Spleen (tissue), 11 donors: ENCODE results near the gene TFB2M. TPM values are rescaled to one million over a fixed set of nuclear protein-coding genes. Genes with fewer than 3 reads are reported as not detected.
"Not testable (repeated sequence)": the region's sequence is repeated elsewhere in the genome, so short reads cannot be mapped to it uniquely, and the experiment has no call there.

Source experiments
- DNase-seq: peaks from one replicate; pipeline ENCODE4 v3.0.0-alpha.2; 2020
- H3K27ac ChIP-seq, 8 donors: fragments of 200-600 bp; sonication (generic) in 7 of 8; 1 replicate in 4 of 8; 2 replicates in 4 of 8; pipeline versions ENCODE4 v1.5.0 to v1.8.0; 2016 to 2021; ENCODE audit warnings: inconsistent platforms in 4 of 8, mild to moderate bottlenecking in 4 of 8, moderate library complexity in 1 of 8
- H3K27me3 ChIP-seq, 7 donors: fragments of 200-600 bp; sonication (generic) in 6 of 7; replicated peaks in 1 of 7; 1 replicate in 4 of 7; 2 replicates in 3 of 7; pipeline versions ENCODE4 v1.5.0 to v1.8.0; 2016 to 2021; ENCODE audit warnings: inconsistent platforms in 3 of 7, mild to moderate bottlenecking in 1 of 7
- H3K36me3 ChIP-seq, 6 donors: fragments of 200-600 bp; sonication (generic) in 5 of 6; 1 replicate in 4 of 6; 2 replicates in 2 of 6; pipeline versions ENCODE4 v1.5.0 to v1.8.0; 2016 to 2021; ENCODE audit warnings: inconsistent platforms in 2 of 6
- H3K4me1 ChIP-seq, 6 donors: fragments of 200-600 bp; sonication (generic) in 5 of 6; 1 replicate in 3 of 6; 2 replicates in 3 of 6; pipeline versions ENCODE4 v1.5.0 to v1.8.0; 2016 to 2021; ENCODE audit warnings: inconsistent platforms in 3 of 6
- H3K4me3 ChIP-seq, 8 donors: fragments of 200-600 bp; sonication (generic) in 7 of 8; 1 replicate in 4 of 8; 2 replicates in 4 of 8; pipeline versions ENCODE4 v1.5.0 to v1.8.0; 2016 to 2021; ENCODE audit warnings: inconsistent platforms in 4 of 8, mild to moderate bottlenecking in 4 of 8, moderate library complexity in 2 of 8
- H3K9me3 ChIP-seq, 8 donors: fragments of 200-600 bp; sonication (generic) in 7 of 8; 1 replicate in 4 of 8; 2 replicates in 4 of 8; pipeline versions ENCODE4 v1.5.0 to v1.8.0; 2016 to 2021; ENCODE audit warnings: inconsistent platforms in 4 of 8
- CTCF ChIP-seq, 11 experiments: fragments of 200-600 bp in 7 of 11; fragments of 450-650 bp in 4 of 11; sonication (generic) in 4 of 11; IDR thresholded peaks in 8 of 11; conservative IDR thresholded peaks in 3 of 11; 1 replicate in 7 of 11; 2 replicates in 4 of 11; pipeline versions ENCODE4 v1.4.0 to v1.8.0; 2016 to 2021; ENCODE audit warnings: antibody characterized with exemption in 11 of 11, inconsistent platforms in 4 of 11, mild to moderate bottlenecking in 1 of 11
- POLR2A ChIP-seq, 3 donors: fragments of 450-650 bp; IDR thresholded peaks; one replicate each; pipeline ENCODE4 v1.5.1; 2017; ENCODE audit warnings: antibody characterized with exemption in 3 of 3, mild to moderate bottlenecking in 1 of 3
- POLR2AphosphoS5 ChIP-seq, 3 donors: sonication (generic); formaldehyde crosslinking; IDR thresholded peaks; one replicate each; pipeline ENCODE4 v1.5.1; 2017; ENCODE audit warnings: antibody characterized with exemption in 3 of 3
- WGBS, 5 donors: extraction: QIAGEN DNeasy Blood & Tissue Kit in 3 of 5; methylation state at CpG; one replicate each; pipeline versions ENCODE4 v1.1.5 to v1.1.7; 2013 to 2018; 5-methylcytosine and 5-hydroxymethylcytosine counted together
- intact Hi-C: fragments of 100-400 bp; cut with DNase I; formaldehyde crosslinking; loops from one replicate; pipeline ENCODE4 v1.15.0; 2023; ENCODE audit warnings: low total_unique reads
- polyA plus RNA-seq, 3 donors: library from polyadenylated mRNA; stranded (reverse); fragments of 200-250 nt; gene quantifications; one replicate each; pipeline ENCODE4 v1.2.1, GENCODE V29; 2013
- total RNA-seq, 7 donors: library from RNA; depleted of rRNA in 3 of 7; stranded (reverse); fragments of >200 nt in 3 of 7; fragmentation: NEBNext Ultra II Directional in 4 of 7; extraction: Animal tissue kit (Norgen Biotek cat#: 25700) in 4 of 7; gene quantifications; one replicate each; pipeline versions ENCODE4 v1.1.0 to v1.2.1, GENCODE V29; 2016 to 2021
- donor health status: healthy with polysubstance abuse.
- donor health status: DM: no; HTN: no; CAD: no; lungs with moderate emphysema.
- donor health status: DM: no; HTN: no; CAD: no.
- donor health status: Bipolar disorder and iron deficiency.
- donor health status: healthy.
- donor health status: DM: no; HTN: no; CAD: no.
- donor health status: DM: yes; HTN: yes; CAD: no.

Gene TFB2M
- total and polyA plus RNA-seq, 10 donors = 7.2 to 11.9 (median 8.8) TPM

GRCh38 chr1:246591047-246591446 is 25.0 kb upstream of the TFB2M start:
- H3K36me3 ChIP-seq = peaks cover 0 to 49% (median 17%) of the 10 kb centered on the region in 6 donors
- no peak for DNase-seq
- peaks cover 0 to 8% (median 5%) of the 10 kb centered on the region in 8 donors for H3K9me3 ChIP-seq
- H3K27ac ChIP-seq = no peak overlapping the region
- H3K4me3 ChIP-seq = no peak overlapping the region
- peaks cover 0 to 49% (median 20%) of the 10 kb centered on the region in 6 donors for H3K4me1 ChIP-seq
- H3K27me3 ChIP-seq = no peaks in the 10 kb centered on the region
- intact Hi-C loops = no loop called here
- no peak for TF ChIP-seq CTCF (IDR thresholded peaks at IDR 0.05 in 8 of 11, conservative IDR thresholded peaks at IDR 0.05 in 3 of 11)
- TF ChIP-seq POLR2AphosphoS5 (IDR thresholded peaks at IDR 0.05) = no peak
- TF ChIP-seq POLR2A (IDR thresholded peaks at IDR 0.05) = no peak

- H3K36me3 ChIP-seq = peaks cover 0 to 45% (median 17%) of the 10 kb centered on the region in 6 donors
- H3K4me3 ChIP-seq, H3K27ac ChIP-seq, H3K9me3 ChIP-seq, H3K27me3 ChIP-seq, intact Hi-C loops, DNase-seq: not testable (repeated sequence)
- H3K4me1 ChIP-seq = peaks cover 0 to 46% (median 20%) of the 10 kb centered on the region in 6 donors
- WGBS, 5 donors = 92 to 98% (median 92%) methylated on average over 9 to 10 of the region's 10 CpGs
Measured at GRCh38 chr1:246589919-246590318, 23.9 kb upstream of the TFB2M start.

GRCh38 chr1:246588159-246588721 is 22.2 kb upstream of the TFB2M start:
- 62 to 74% (median 68%) methylated on average over 2 of the region's 2 CpGs for WGBS, 5 donors
- peaks cover 0 to 8% (median 5%) of the 10 kb centered on the region in 8 donors for H3K9me3 ChIP-seq
- intact Hi-C loops = no loop called here
- H3K27me3 ChIP-seq = no peaks in the 10 kb centered on the region
- TF ChIP-seq POLR2AphosphoS5 (IDR thresholded peaks at IDR 0.05) (no peak), POLR2A (IDR thresholded peaks at IDR 0.05) (no peak), CTCF (IDR thresholded peaks at IDR 0.05 in 8 of 11, conservative IDR thresholded peaks at IDR 0.05 in 3 of 11) (no peak)
- no peak for DNase-seq
- H3K4me1 ChIP-seq = peaks cover 3 to 63% (median 31%) of the 10 kb centered on the region in 6 donors
- peak overlapping the region in 5 of 8 donors; percentile 6 to 71 (median 55) for H3K27ac ChIP-seq
- no peak overlapping the region for H3K4me3 ChIP-seq
- H3K36me3 ChIP-seq = peaks cover 0 to 45% (median 11%) of the 10 kb centered on the region in 6 donors

GRCh38 chr1:246587606-246588005 is 21.5 kb upstream of the TFB2M start:
- H3K27ac ChIP-seq = peak overlapping the region in 6 of 8 donors; percentile 6 to 71 (median 50)
- H3K27me3 ChIP-seq = no peaks in the 10 kb centered on the region
- DNase-seq = no peak
- peaks cover 0 to 47% (median 11%) of the 10 kb centered on the region in 6 donors for H3K36me3 ChIP-seq
- H3K4me1 ChIP-seq = peaks cover 9 to 69% (median 37%) of the 10 kb centered on the region in 6 donors
- H3K9me3 ChIP-seq = peaks cover 0 to 8% (median 5%) of the 10 kb centered on the region in 8 donors
- intact Hi-C loops = no loop called here
- 44 to 59% (median 51%) methylated on average over 3 of the region's 3 CpGs for WGBS, 5 donors
- H3K4me3 ChIP-seq = no peak overlapping the region
- no peak for TF ChIP-seq POLR2A (IDR thresholded peaks at IDR 0.05)
- TF ChIP-seq CTCF (IDR thresholded peaks at IDR 0.05 in 8 of 11, conservative IDR thresholded peaks at IDR 0.05 in 3 of 11) = no peak
- no peak for TF ChIP-seq POLR2AphosphoS5 (IDR thresholded peaks at IDR 0.05)
